Measurements from ENCODE around the gene AGPAT2.

AGPAT2 gene

GRCh38 chr9:136678034-136678433 lies 9.2 kb downstream of the AGPAT2 start:
- H3K4me3 ChIP-seq (ENCODE audit: low read depth, low read length): no peak overlapping the region
- DNase-seq (ENCODE audit: low read depth): no peak

GRCh38 chr9:136676920-136677686 lies 10.2 kb downstream of the AGPAT2 start:
- H3K4me3 ChIP-seq (ENCODE audit: low read depth, low read length): no peak overlapping the region

GRCh38 chr9:136676297-136676794 lies 10.9 kb downstream of the AGPAT2 start:
- no peak for DNase-seq (ENCODE audit: low read depth)
- H3K4me3 ChIP-seq (ENCODE audit: low read depth, low read length): no peak overlapping the region

More at GRCh38 chr9:136676920-136677686, 10.2 kb downstream of the AGPAT2 start:
- DNase-seq (ENCODE audit: low read depth): no peak

GRCh38 chr9:136675477-136676296 lies 11.6 kb downstream of the AGPAT2 start:
- H3K4me3 ChIP-seq (ENCODE audit: low read depth, low read length): no peak overlapping the region
- DNase-seq (ENCODE audit: low read depth): no peak

GRCh38 chr9:136674786-136675349 lies 12.4 kb downstream of the AGPAT2 start:
- no peak for DNase-seq (ENCODE audit: low read depth)
- H3K4me3 ChIP-seq (ENCODE audit: low read depth, low read length): no peak overlapping the region

- no peak overlapping the region for H3K4me3 ChIP-seq (ENCODE audit: low read depth, low read length)
- no peak for DNase-seq (ENCODE audit: low read depth)
Measured at GRCh38 chr9:136673975-136674785, 13.1 kb downstream of the AGPAT2 start.

- no peak overlapping the region for H3K4me3 ChIP-seq (ENCODE audit: low read depth, low read length)
- DNase-seq (ENCODE audit: low read depth): no peak
Measured at GRCh38 chr9:136673088-136673974, 13.9 kb downstream of the AGPAT2 start.

GRCh38 chr9:136672431-136673087 lies 14.7 kb downstream of the AGPAT2 start:
- no peak overlapping the region for H3K4me3 ChIP-seq (ENCODE audit: low read depth, low read length)
- DNase-seq (ENCODE audit: low read depth): no peak

- no peak overlapping the region for H3K4me3 ChIP-seq (ENCODE audit: low read depth, low read length)
- no peak for DNase-seq (ENCODE audit: low read depth)
Measured at GRCh38 chr9:136671646-136672430, 15.4 kb downstream of the AGPAT2 start.

GRCh38 chr9:136671254-136671614 lies 16.0 kb downstream of the AGPAT2 start:
- DNase-seq (ENCODE audit: low read depth): no peak
- H3K4me3 ChIP-seq (ENCODE audit: low read depth, low read length): no peak overlapping the region

- DNase-seq (ENCODE audit: low read depth): no peak
- H3K4me3 ChIP-seq (ENCODE audit: low read depth, low read length): no peak overlapping the region
Measured at GRCh38 chr9:136670576-136671253, 16.5 kb downstream of the AGPAT2 start.

GRCh38 chr9:136669791-136670464 lies 17.3 kb downstream of the AGPAT2 start:
- no peak overlapping the region for H3K4me3 ChIP-seq (ENCODE audit: low read depth, low read length)
- DNase-seq (ENCODE audit: low read depth): no peak

- DNase-seq (ENCODE audit: low read depth): no peak
- no peak overlapping the region for H3K4me3 ChIP-seq (ENCODE audit: low read depth, low read length)
Measured at GRCh38 chr9:136668983-136669790, 18.1 kb downstream of the AGPAT2 start.

- DNase-seq (ENCODE audit: low read depth): no peak
- no peak overlapping the region for H3K4me3 ChIP-seq (ENCODE audit: low read depth, low read length)
Measured at GRCh38 chr9:136667940-136668760, 19.1 kb downstream of the AGPAT2 start.

All from skeletal muscle cell (primary cell).